GM12891 (cell line): ENCODE data around the gene ABCA13.
"Not testable (repeated sequence)": the region's sequence is repeated elsewhere in the genome, so short reads cannot be mapped to it uniquely, and the experiment has no call there.

ENCODE experiments used
- PAX5 ChIP-seq: IDR thresholded peaks from 2 replicates; pipeline ENCODE4 v1.6.1; 2011; ENCODE audit warnings: low read length, moderate library complexity, mild to moderate bottlenecking; ENCODE audit not compliant: insufficient read depth, severe bottlenecking
- POLR2A ChIP-seq: IDR thresholded peaks from 2 replicates; pipeline ENCODE4 v1.6.1; 2011; ENCODE audit warnings: low read depth, low read length, control low read depth
- POLR2AphosphoS5 ChIP-seq: IDR thresholded peaks from 2 replicates; pipeline ENCODE4 v1.6.1; 2011; ENCODE audit warnings: low read depth, low read length, control low read depth
- POU2F2 ChIP-seq: IDR thresholded peaks from 2 replicates; pipeline ENCODE4 v1.6.1; 2011; ENCODE audit warnings: low read depth, mild to moderate bottlenecking, control low read depth, low read length, moderate library complexity
- SPI1 ChIP-seq: IDR thresholded peaks from 2 replicates; pipeline ENCODE4 v1.6.1; 2011; ENCODE audit warnings: low read depth, low read length, control low read depth
- TAF1 ChIP-seq: IDR thresholded peaks from 2 replicates; pipeline ENCODE4 v1.6.1; 2011; ENCODE audit warnings: low read depth, low read length, control low read depth

DNA sequence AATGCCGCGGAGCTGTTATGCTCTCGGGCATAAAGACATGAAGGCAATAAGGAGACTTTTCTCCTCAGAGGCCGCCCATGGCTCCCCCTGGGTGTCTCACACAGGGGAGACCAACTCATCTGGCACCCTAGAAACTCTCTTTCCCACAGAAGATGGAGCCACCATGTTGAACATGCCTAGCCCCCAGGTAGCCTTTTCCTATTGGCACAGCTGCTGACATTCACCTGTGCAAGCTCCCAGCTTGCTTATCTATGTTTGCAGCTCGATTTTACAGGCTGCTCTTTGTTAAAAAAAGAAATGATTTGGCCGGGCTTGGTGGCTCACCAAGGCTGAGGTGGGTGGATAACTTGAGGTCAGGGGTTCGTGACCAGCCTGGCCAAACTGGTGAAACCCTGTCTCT is 23.6 kb upstream of the ABCA13 start:
- TF ChIP-seq POLR2A, POLR2AphosphoS5, PAX5, TAF1, SPI1, POU2F2: not testable (repeated sequence)
